HG03457 (cell line): ENCODE results near the gene DMD.

Source experiments
- ATAC-seq: cut with Tn5 transposase; IDR thresholded peaks from one replicate; pipeline ENCODE4 v1.9.1; 2021; ENCODE audit warnings: moderate number of reproducible peaks; ENCODE audit not compliant: unreplicated experiment

Gene DMD

DNA sequence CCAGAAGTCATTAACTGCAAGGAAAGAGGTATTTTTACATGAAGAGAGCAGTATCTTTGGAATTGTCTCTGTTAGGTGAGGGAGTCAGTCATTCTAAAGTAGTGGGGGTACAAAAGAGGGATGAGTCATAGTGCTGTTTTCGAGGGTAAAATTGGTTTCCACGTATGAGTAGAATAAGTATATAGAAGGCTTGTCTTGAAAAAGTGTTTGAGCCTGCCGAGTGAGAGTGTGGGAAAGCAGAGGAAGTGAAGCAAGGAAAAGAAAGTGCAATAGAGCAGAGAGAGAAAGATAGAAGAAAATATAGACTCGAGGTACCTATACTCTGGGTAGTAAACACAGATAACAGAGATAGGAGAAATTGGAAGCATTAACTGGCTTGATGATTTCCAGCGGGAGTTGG is 696.4 kb downstream of the DMD start:
- ATAC-seq: peak; percentile 90

DNA sequence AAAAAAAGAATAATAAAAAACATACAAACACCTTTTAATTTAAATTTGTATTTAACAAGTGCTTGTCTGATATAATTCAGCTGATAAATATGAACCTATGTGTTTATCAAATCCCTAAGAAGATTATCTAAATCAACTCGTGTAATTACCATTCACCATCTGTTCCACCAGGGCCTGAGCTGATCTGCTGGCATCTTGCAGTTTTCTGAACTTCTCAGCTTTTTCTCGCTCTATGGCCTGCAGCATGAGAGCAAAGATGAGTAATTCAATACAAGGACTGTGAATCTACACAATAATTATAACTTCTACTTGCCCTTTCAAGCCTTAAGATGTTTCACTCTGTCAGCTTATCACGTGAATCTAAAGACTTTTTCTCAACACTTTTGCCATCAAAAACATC is 709.7 kb downstream of the DMD start:
- no peak for ATAC-seq

DNA sequence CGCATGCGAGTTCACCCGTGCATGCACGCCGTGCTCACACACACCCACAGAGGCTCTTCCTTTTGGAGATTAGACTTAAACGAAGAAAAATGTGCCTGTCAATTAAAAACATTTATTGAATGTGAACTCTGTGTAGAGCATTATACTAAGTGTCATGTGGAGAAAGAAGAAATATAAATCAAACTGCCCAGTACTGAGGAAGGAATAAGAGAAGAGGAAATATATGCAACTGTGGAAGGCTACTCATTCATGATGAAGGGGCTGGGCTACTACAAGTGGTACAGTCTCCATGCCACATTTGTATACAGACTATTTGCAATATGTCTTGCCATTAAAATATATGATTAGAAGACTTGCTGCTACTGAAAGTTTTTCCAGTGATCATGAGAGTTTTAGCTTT is 714.7 kb downstream of the DMD start:
- ATAC-seq: no peak

DNA sequence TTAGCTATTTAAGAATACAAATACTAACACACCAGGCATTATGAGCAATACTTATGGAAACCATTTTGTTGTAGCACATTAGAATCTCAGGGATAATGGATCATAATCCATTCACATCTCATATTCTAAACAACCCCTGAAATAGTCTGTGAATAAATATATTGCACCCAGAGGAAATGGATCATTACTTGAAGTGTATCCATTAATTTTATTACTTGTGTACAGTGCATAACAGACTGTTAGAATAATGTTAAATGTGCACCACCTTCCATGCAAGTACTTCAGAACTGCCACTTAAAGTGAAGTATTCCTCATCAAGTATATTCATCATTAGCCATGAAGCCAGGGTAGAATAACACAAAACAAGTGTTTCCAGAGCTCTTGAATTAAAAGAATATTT is 715.5 kb downstream of the DMD start:
- no peak for ATAC-seq

DNA sequence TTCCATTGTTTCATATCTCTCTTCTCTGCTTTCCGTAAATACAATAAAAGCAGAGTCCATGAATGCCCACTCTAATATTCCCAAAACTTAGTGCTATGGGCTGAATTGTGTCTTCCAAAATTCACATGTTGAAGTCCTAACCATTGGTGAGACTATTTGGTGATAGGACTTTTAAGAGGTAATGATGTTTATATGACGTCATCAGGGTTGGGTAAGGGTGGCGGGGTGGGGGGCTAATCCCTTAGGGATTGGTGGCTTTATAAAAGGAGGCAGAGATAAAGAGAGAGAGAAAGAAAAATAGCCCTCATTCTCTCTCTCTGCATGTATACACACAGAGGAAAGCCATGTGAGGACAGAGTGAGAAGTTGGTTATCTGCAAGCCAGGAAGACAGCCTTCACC is 722.2 kb downstream of the DMD start:
- ATAC-seq: no peak

DNA sequence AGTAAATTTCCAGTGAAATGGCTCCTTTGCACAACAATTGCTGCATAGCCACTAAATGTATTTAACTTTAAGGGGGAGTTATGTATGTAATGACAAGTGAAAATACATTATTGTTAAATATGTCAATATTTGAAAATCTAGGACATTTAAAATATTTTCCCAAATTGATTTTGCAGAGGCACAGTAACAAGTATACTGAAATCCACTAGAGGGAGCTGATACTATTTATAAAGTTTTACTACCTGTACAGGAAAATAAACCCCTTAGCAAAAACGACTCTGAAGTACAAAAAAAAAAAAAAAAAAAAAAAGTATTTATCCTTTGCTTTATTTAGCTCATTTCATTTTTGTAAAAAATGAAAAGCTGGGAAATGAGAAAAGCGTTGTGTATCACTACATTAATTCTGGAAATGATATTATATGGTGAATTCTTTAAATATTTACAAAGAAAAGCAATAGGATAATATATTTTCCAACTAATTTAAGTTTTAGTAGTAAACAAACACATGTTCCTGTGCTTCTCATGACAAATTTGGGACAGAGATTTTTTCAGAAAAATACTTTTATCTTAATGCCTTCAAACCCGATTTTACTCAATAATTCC is 727.7 kb downstream of the DMD start:
- no peak for ATAC-seq

DNA sequence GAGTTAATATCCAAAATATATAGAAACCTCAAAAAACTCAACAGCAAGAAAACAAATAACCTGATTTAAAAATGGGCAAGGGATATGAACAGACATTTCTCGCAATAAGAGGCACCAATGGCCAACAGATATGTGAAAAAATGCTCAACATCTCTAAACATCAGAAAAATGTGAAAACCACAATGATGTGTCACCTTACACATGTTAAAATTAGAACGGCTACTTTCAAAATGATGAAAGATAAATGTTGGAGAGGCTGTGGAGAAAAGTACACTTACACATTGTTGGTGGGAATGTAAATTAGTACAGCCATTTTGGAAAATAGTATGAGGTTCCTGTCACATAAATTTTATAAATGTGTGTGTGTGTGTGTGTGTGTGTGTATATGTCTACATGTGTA is 731.3 kb downstream of the DMD start:
- no peak for ATAC-seq

DNA sequence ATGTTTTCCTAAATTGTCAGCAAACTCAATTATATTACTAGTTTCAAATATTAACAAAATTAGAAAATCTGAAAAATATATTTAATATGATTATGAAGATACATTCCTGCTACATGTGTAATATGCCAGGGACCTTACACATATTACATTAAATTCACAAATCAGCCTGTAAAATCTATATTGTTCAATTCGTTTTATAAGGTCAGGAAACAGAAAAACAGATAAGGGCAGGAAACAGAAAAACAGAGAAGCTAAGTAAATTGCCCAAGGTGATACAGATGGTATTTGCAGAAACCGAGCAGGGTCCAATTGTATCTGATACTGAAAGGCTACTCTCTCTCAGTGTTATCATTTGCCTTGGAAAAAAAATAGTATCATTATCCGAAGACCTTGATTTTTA is 739.0 kb downstream of the DMD start:
- no peak for ATAC-seq

DNA sequence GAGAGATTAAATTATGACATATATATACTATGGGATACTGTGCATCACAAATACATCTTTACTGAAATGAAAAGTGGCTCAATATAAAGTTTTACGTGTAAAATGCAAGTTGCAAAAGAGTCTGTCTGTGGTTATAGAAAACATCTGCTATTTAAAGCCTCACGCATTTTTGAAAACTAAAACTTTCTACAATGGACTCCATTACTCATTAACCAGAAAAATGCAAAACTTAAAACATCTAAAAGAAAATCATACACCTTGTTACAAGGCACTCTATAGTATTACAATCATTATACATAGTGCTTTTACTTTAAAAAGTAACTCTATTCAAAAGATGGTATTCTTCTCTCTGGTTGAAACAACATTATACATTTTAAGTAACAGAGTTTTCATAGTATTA is 755.6 kb downstream of the DMD start:
- ATAC-seq: no peak

DNA sequence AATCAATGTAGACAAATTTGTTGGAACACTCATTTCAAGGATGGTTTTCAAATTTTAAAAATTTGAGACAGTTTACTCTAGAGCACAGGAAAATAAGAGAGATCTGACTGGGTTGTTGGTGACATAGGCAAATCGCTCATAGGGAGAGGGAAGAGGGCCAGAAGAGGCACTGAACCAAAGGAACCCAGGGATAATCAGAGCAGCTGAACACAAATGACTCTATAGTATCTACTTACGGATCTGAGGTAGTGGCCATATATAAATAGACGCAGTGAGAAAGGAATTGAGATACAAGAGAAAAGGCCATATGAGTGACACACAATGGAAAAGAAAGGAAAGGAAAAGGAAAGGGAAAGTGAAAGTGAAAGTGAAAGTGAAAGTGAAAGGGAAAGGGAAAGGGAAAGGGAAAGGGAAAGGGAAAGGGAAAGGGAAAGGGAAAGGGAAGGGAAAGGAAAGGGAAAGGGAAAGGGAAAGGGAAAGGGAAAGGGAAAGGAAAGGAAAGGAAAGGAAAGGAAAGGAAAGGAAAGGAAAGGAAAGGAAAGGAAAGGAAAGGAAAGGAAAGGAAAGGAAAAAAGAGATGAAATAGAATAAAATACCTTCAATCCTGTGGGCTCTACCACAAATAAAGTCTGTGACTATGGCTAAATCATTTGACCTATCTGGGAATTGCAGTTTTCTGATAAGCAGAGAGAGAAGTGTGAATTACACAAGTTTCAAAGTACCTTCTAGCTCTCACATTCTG is 759.2 kb downstream of the DMD start:
- no peak for ATAC-seq

DNA sequence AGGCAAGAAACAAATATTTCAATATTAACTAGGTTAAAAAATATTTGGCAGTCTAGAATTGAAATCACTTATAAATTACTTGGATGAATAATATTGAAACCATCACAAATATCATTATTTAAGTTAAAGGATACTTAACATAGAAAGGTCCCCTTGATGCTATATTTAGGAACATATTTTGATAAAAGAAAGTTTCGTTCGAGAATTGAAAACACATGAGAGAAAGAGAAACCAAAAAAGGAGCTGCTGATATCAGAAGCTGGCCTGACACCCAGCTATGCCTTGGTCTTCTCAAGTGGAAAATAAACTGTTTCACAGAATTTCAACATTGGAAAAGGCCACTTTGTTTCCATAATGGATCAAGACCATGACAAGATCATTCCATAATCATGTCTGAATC is 762.4 kb downstream of the DMD start:
- ATAC-seq: no peak

DNA sequence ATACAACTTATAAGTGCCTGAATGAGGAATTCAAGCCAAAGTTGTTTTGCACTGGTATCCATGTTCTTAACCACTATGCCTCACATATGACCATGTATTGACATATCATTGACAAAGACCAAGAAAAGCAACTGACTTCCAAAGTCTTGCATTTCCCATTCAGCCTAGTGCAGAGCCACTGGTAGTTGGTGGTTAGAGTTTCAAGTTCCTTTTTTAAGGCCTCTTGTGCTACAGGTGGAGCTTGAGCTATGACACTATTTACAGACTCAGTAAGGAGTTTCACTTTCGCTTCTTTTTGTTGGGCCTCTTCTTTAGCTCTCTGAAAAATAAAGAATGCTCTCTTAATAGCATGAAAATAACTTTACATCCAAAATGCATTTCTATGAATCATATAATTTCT is 763.0 kb downstream of the DMD start:
- peak; percentile 99 for ATAC-seq

DNA sequence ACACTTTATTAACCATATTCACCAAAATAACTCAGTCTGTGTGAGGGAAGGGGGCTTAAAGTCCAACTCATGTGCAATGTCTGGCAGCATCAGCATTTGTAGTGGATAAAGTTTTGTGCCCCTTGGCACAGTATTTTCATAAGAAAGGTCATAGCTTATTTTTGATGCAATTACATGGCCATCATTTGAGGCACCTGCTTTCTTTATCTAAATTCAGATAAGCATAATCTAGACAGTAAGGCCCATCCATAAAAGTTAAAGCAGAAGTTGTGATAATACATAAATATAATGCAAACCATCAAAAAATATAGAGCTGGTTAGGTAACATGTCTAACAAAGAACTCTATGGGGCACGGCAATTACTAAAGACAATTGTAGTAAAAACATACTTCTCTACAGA is 763.7 kb downstream of the DMD start:
- ATAC-seq: no peak

DNA sequence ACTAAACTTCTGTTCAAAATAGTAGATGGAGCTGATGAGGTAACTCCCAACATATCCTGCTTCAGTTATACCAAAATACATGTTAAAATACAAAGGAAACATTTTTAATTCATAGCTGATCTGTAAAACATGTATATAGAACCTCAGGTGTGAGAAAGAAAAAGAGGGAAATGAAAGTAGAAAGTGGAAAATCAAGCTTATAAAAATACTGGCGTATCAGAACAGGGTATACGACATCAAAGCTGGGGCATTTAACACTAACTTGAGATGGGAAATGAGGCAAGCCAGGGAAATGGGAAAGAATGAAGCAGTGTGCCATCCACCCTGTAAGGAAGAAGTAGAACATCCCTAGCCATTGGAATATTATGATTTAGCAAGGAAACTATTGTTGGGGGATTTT is 767.5 kb downstream of the DMD start:
- no peak for ATAC-seq

DNA sequence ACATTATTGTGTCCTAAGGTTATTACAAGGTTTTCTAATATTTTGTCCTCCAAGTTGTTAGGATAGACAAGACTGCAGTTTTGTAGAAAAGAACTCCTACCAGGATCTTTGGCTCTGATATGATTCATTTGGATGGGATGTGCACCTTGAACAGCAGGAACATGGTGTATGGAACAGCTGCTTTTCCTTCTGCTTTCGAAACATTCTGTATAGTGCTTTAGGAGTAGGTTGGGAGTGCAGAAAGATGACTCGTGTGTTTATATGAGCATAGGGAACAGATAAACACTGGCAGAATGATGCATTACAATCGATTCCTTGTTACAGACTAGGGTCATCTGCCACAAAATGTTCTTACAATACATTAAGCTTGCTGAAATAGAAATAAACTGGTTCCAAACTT is 790.1 kb downstream of the DMD start:
- ATAC-seq: no peak

DNA sequence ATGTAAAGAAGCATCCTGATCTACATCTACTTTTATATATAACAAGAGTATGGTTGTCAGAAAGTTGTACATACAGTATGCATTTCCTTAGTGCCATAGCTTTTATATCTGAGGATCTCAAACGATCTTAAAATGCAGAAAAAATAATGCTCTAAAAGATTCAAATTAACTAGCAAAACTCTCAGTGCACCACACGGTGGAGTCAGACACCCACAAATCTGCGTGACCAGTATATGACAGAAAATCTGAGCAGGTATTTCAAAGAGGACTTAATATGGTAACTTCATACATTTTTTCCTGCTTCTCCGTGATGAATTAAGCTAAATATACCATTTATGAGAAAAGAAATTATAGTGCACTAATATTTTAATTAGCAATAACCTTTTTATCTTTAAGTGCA is 803.0 kb downstream of the DMD start:
- no peak for ATAC-seq

DNA sequence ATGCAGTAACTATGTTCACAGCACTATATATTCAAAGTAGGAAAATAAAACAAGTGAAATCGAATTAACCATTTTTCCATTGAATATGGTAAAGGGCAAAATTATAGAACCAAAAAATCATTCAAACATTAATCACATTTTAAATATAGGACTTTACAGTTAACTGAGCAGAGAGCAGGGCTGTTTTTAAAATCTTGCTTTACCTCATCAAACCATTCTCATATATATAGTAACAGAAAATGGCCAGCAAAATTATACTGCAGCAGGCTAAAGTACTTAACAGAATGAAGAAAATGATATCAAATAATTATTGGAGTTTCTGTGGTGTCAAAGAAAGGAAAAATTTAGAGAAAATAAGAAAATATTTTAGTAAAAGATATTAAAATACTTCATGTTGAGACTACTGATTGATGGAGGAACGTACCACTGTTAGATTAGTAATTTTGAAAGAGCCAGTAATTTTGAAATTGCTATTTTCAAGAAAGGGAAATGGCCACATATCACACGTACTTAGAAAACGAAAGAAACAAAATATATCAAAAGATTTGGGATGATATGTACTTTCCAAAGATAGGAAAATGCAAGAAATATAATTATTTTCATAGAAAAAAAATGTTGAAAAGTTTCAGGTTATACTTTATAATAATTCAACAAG is 813.7 kb downstream of the DMD start:
- no peak for ATAC-seq

DNA sequence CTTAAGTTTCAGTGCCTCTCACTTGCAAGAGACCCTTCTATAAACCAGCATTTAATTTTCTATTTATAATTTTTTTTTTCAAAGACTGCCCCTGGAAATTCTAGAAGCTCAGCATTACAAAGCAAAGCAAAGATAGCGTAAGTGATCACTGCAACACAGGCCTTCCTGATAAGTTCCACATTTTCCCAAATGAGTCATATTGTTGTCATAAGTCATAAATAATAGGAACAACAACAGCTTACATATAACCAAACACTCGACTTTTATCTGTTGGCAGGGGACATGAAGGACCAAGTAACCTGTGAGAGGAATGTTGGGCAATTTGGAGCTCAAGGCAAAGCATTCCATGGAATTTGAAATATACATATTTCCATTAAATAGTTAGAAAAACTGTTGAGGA is 815.5 kb downstream of the DMD start:
- no peak for ATAC-seq

DNA sequence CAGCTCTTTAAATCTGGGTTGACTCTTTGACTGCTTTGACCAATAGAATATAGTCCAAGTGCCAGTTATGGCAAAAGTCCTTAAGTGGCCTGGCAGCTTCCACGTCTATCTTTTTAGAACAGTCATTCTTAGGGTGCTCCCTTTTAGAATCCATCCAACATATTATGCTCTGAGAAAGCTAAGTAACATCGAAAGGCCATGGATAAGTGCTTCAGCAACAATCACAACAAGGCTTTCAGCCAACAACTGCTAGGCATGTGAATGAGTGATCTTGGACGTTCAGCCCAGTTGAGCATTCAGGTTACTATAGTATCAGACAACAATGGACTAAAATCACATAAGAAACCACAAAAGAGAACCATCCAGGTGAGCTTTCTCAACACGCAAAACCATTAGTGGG is 818.7 kb downstream of the DMD start:
- no peak for ATAC-seq

DNA sequence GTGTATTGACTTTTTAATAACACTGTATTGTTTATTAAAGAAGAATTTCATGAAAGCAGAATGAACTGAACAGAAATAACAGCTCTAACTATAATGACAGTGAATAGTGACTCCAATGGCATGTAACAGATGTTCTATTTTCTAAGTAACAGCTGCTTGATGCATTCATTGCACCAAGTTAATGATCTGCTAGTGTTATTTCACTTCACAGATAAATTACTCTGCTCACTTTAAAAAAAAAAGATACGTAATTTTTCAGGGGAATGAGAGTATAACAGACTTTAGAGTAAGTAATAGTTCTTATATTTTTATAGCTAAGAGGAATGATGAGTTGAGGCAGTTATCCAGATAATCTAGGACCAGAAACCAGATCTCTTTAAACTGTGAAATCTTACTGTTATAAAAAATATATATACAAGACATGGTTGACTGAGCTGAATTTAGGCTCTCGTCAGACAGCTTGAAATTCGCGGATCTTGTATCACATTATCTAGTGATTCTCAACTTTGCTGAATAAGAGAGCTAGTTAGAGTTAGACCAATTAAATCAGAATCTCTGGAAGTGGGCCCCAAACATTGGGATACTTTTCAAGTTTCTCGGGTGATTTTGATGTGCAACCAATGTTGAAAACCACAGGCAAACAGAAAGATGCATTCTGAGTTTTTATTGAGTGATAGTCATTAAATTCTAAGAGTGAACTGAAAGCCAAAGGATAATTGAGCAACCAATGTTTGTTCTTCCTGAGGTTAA is 840.7 kb downstream of the DMD start:
- no peak for ATAC-seq

DNA sequence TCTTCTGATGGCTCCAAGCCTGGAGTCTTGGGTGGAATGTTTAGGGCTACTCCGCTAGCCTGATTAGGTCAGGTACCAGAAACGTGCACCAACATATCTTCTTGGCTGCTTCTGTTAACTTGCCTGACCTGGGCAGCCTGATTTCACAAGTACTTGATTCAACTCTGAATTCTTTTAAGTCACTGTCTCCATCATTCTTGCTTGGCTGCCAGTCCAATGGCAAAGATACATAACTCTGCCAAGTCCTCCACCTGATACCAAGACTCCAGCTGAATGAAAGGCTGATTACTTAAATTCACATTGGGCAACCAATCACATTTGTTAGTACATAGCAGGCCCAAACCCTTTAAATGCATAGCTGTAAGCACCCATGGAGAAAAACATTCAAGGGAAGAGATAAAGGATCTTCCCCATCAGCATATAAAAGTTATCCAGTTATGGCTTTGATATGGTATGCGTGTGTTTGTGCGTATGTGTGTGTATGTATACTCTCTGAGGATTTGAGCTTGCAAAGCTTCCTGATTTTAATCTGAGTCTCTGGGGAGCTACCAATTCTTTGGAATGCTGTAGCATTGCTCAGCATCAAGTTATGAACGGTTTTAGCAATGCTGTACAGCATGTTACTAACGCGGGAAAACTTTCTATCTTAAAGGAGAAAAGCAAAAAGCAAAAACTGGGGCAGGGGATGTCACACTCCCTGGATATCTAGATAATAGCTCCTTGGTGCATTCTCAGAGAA is 917.2 kb downstream of the DMD start:
- ATAC-seq: no peak
